IMR-90 (cell line): ENCODE measurements around the gene CD96. TPM values are rescaled to one million over a fixed set of nuclear protein-coding genes. Genes with fewer than 3 reads are reported as not detected.

Experiments
- ATAC-seq: fragments of 200-7000 bp; cut with Tn5 transposase; 2 replicates; pipeline ENCODE4 v1.9.1; 2020; ENCODE audit warnings: low read depth, mild to moderate bottlenecking, moderate library complexity
- BruUV-seq: library from RNA; stranded (reverse); fragments of 400-500 nt; replicated peaks from 2 replicates; lab custom pipeline; 2021; lab: Mats Ljungman, UMichigan
- CTCF ChIA-PET: fragments of 300-600 bp; formaldehyde crosslinking; extraction: SDS; loops from one replicate; lab custom pipeline; 2021; ENCODE audit warnings: antibody characterized with exemption; lab: Yijun Ruan, JAX
- POLR2A ChIA-PET: fragments of 300-600 bp; sonication (Branson Sonifier 250); formaldehyde crosslinking; loops from one replicate; lab custom pipeline; 2022; ENCODE audit warnings: antibody characterized with exemption; ENCODE audit not compliant: unreplicated experiment; lab: Charles Lee
- DNase-seq: peaks from one replicate; pipeline ENCODE4 v3.0.0; 2013
- H2AFZ ChIP-seq: replicated peaks from 2 replicates; pipeline ENCODE3; 2013; ENCODE audit warnings: low read length, mild to moderate bottlenecking; ENCODE audit not compliant: poor library complexity
- H2AK5ac ChIP-seq: 2 replicates; pipeline ENCODE4 v1.6.1; 2013; ENCODE audit warnings: low read depth, low read length, inconsistent platforms
- H2AK9ac ChIP-seq: replicated peaks from 2 replicates; pipeline ENCODE3; 2013; ENCODE audit warnings: mild to moderate bottlenecking, low read depth, low read length, moderate library complexity; ENCODE audit not compliant: poor library complexity
- H2BK120ac ChIP-seq: 2 replicates; pipeline ENCODE4 v1.6.1; 2013; ENCODE audit warnings: low read depth, low read length, inconsistent platforms
- H2BK15ac ChIP-seq: 3 replicates; pipeline ENCODE4 v1.6.1; 2013; ENCODE audit warnings: low read depth, low read length, inconsistent platforms
- H2BK20ac ChIP-seq: 2 replicates; pipeline ENCODE4 v1.6.1; 2013; ENCODE audit warnings: low read depth, mild to moderate bottlenecking, inconsistent platforms, low read length, moderate library complexity
- H2BK5ac ChIP-seq: 2 replicates; pipeline ENCODE4 v1.6.1; 2013; ENCODE audit warnings: mild to moderate bottlenecking, low read depth, low read length, inconsistent platforms; ENCODE audit not compliant: poor library complexity, severe bottlenecking
- H3K14ac ChIP-seq: replicated peaks from 2 replicates; pipeline ENCODE4 v1.6.1; 2013; ENCODE audit warnings: low read depth, low read length, inconsistent platforms
- H3K18ac ChIP-seq: 2 replicates; pipeline ENCODE4 v1.6.1; 2013; ENCODE audit warnings: low read depth, low read length, control low read depth
- H3K23ac ChIP-seq: 2 replicates; pipeline ENCODE4 v1.6.1; 2013; ENCODE audit warnings: low read depth, low read length, inconsistent platforms
- H3K27ac ChIP-seq: 2 replicates; pipeline ENCODE4 v1.5.1; 2013; ENCODE audit warnings: mild to moderate bottlenecking, control low read depth, low read length; ENCODE audit not compliant: insufficient read depth
- H3K27me3 ChIP-seq: 2 replicates; pipeline ENCODE4 v1.6.1; 2013; ENCODE audit warnings: low read length; ENCODE audit not compliant: control insufficient read depth, insufficient read depth
- H3K36me3 ChIP-seq: 2 replicates; pipeline ENCODE4 v1.6.1; 2013; ENCODE audit warnings: low read length, mixed read lengths; ENCODE audit not compliant: control insufficient read depth, insufficient read depth
- H3K4ac ChIP-seq: 2 replicates; pipeline ENCODE4 v1.6.1; 2013; ENCODE audit warnings: low read depth, low read length, inconsistent platforms
- H3K4me1 ChIP-seq: 2 replicates; pipeline ENCODE4 v1.6.1; 2013; ENCODE audit warnings: low read length, mixed read lengths; ENCODE audit not compliant: control insufficient read depth, insufficient read depth
- H3K4me2 ChIP-seq: 2 replicates; pipeline ENCODE4 v1.6.1; 2013; ENCODE audit warnings: low read depth, mild to moderate bottlenecking, control low read depth, low read length, moderate library complexity
- H3K4me3 ChIP-seq: 2 replicates; pipeline ENCODE4 v1.5.1; 2013; ENCODE audit warnings: low read depth, mild to moderate bottlenecking, control low read depth, low read length, moderate library complexity; ENCODE audit not compliant: insufficient read depth
- H3K56ac ChIP-seq: 2 replicates; pipeline ENCODE4 v1.6.1; 2013; ENCODE audit warnings: low read length, inconsistent platforms; ENCODE audit not compliant: insufficient read depth; ENCODE audit errors: extremely low read depth
- H3K79me1 ChIP-seq, 2 experiments: 2 replicates each; pipeline ENCODE4 v1.6.1; 2013; ENCODE audit warnings: low read length in 2 of 2, inconsistent platforms in 1 of 2, low read depth in 1 of 2
- H3K9ac ChIP-seq: 2 replicates; pipeline ENCODE4 v1.6.1; 2013; ENCODE audit warnings: low read depth, low read length, control low read depth
- H3K9me1 ChIP-seq: 2 replicates; pipeline ENCODE4 v1.6.1; 2013; ENCODE audit warnings: low read length, inconsistent platforms; ENCODE audit not compliant: insufficient read depth
- H3K9me3 ChIP-seq: 2 replicates; pipeline ENCODE4 v1.6.1; 2013; ENCODE audit warnings: low read length; ENCODE audit not compliant: control insufficient read depth, insufficient read depth
- H4K20me1 ChIP-seq: 2 replicates; pipeline ENCODE4 v1.6.1; 2013; ENCODE audit warnings: low read length, inconsistent platforms; ENCODE audit not compliant: insufficient read depth
- H4K5ac ChIP-seq: 2 replicates; pipeline ENCODE4 v1.6.1; 2013; ENCODE audit warnings: mild to moderate bottlenecking, low read depth, low read length, control low read depth
- H4K8ac ChIP-seq, 2 experiments: 2 replicates each; pipeline ENCODE4 v1.6.1; 2013; ENCODE audit warnings: low read depth in 2 of 2, low read length in 2 of 2, control low read depth in 1 of 2, inconsistent platforms in 1 of 2
- H4K91ac ChIP-seq: 2 replicates; pipeline ENCODE4 v1.6.1; 2013; ENCODE audit warnings: low read depth, low read length, inconsistent platforms; ENCODE audit not compliant: insufficient read depth
- BHLHE40 ChIP-seq: fragments of 150-350 bp; IDR thresholded peaks from 2 replicates; pipeline ENCODE4 v1.6.1; 2016; ENCODE audit warnings: mild to moderate bottlenecking, low read depth, low read length
- CEBPB ChIP-seq: IDR thresholded peaks from 2 replicates; pipeline ENCODE4 v1.6.1; 2012; ENCODE audit warnings: low read depth, low read length, improper control_type of control experiment
- CHD1 ChIP-seq: IDR thresholded peaks from 2 replicates; pipeline ENCODE4 v1.6.1; 2012; ENCODE audit warnings: low read depth, low read length, improper control_type of control experiment
- FOS ChIP-seq: fragments of 150-350 bp; IDR thresholded peaks from 2 replicates; pipeline ENCODE4 v1.6.1; 2016; ENCODE audit warnings: low read depth, low read length
- MAFK ChIP-seq: IDR thresholded peaks from 2 replicates; pipeline ENCODE4 v1.6.1; 2012; ENCODE audit warnings: low read depth, low read length, improper control_type of control experiment
- MAZ ChIP-seq: IDR thresholded peaks from 2 replicates; pipeline ENCODE4 v1.6.1; 2012; ENCODE audit warnings: low read depth, mild to moderate bottlenecking, low read length, improper control_type of control experiment, moderate library complexity, borderline replicate concordance
- MXI1 ChIP-seq: IDR thresholded peaks from 2 replicates; pipeline ENCODE4 v1.6.1; 2012; ENCODE audit warnings: low read depth, mild to moderate bottlenecking, low read length, moderate library complexity, borderline replicate concordance
- NFE2L2 ChIP-seq: fragments of 150-350 bp; IDR thresholded peaks from 2 replicates; pipeline ENCODE4 v1.6.1; 2016; ENCODE audit warnings: low read depth, mild to moderate bottlenecking, low read length
- POLR2A ChIP-seq: IDR thresholded peaks from 2 replicates; pipeline ENCODE4 v1.6.1; 2012; ENCODE audit warnings: mild to moderate bottlenecking, low read depth, low read length
- RAD21 ChIP-seq: IDR thresholded peaks from 2 replicates; pipeline ENCODE4 v1.6.1; 2012; ENCODE audit warnings: low read length, improper control_type of control experiment
- RCOR1 ChIP-seq: IDR thresholded peaks from 2 replicates; pipeline ENCODE4 v1.6.1; 2012; ENCODE audit warnings: mild to moderate bottlenecking, low read length, improper control_type of control experiment; ENCODE audit not compliant: insufficient replicate concordance
- RFX5 ChIP-seq: IDR thresholded peaks from 2 replicates; pipeline ENCODE4 v1.8.0; 2012; ENCODE audit warnings: low read depth, mild to moderate bottlenecking, low read length, moderate library complexity
- SMC3 ChIP-seq: fragments of 150-350 bp; IDR thresholded peaks from 2 replicates; pipeline ENCODE4 v1.6.1; 2016; ENCODE audit warnings: low read depth, mild to moderate bottlenecking, antibody characterized with exemption, low read length, moderate library complexity
- WGBS, 2 experiments: methylation state at CpG; one replicate each; pipeline versions ENCODE4 v1.1.5 to v1.1.7; 2013; ENCODE audit warnings: missing lambda C conversion rate in 2 of 2; ENCODE audit not compliant: insufficient read length in 1 of 2; ENCODE audit errors: extremely low coverage in 2 of 2; 5-methylcytosine and 5-hydroxymethylcytosine counted together
- dilution Hi-C: fragments of 300-500 bp; cut with HindIII; formaldehyde crosslinking; loops from one replicate; pipeline ENCODE4 v1.14.3; 2018; ENCODE audit warnings: low sequenced_read_pairs; ENCODE audit not compliant: unreplicated experiment
- in situ Hi-C: fragments of 300-500 bp; cut with MboI; formaldehyde crosslinking; loops from 3 replicates; pipeline ENCODE4 v1.14.3; 2019; ENCODE audit warnings: low sequenced_read_pairs, inconsistent platforms, mixed read lengths
- intact Hi-C: fragments of 100-400 bp; cut with micrococcal nuclease; formaldehyde crosslinking; loops from 2 replicates; pipeline ENCODE4 v1.10.0; 2022
- polyA plus RNA-seq, 3 experiments: library from polyadenylated mRNA; depleted of rRNA; stranded (reverse); fragments of >200 nt; gene quantifications; 2 replicates each; pipeline ENCODE4 v1.2.3, GENCODE V29; 2012; ENCODE audit warnings: low replicate concordance in 1 of 3
- total RNA-seq: library from RNA; depleted of rRNA; stranded (reverse); fragments of >200 nt; gene quantifications from 2 replicates; pipeline ENCODE4 v1.2.3, GENCODE V29; 2012
- TF ChIP-seq, protein P1 (sequence below): fragments of 150-350 bp; IDR thresholded peaks from 2 replicates; pipeline ENCODE4 v1.6.1; 2017; ENCODE audit warnings: mild to moderate bottlenecking, antibody characterized with exemption, low read length, low read depth
- TF ChIP-seq, protein P2 (sequence below): conservative IDR thresholded peaks from 2 replicates; pipeline ENCODE4 v1.5.1; 2012; ENCODE audit warnings: mild to moderate bottlenecking, low read depth, low read length, improper control_type of control experiment
- TF ChIP-seq, protein P3 (sequence below): fragments of 150-350 bp; IDR thresholded peaks from 2 replicates; pipeline ENCODE4 v1.6.1; 2016; ENCODE audit warnings: low read depth, mild to moderate bottlenecking, low read length, moderate library complexity, borderline replicate concordance

The CD96 gene
- total and polyA plus RNA-seq, 2 of the 4 experiments (the other 2 are of a cell fraction) = 0.05 to 0.18 TPM

DNA sequence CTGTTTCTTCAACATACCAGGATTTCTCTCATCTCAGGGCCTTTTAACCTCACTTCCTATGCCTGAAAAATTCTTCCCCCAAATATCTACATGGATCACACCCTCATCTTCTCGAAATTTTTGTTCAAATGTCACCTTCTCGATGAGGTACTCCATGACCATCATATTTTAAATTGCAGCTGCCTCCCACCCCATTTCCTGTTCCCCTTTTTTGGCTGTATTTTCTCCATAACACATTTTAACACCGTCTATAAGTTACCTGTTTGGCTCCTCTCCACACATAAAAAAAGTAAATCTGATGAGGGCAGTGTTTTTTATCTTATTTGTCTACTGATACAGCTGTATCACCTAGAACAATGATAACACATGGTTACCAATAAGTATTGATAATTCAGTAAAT lies 73.9 kb downstream of the CD96 start:
- BruUV-seq = no TSS peak

More for the DNA sequence above, 73.9 kb downstream of the CD96 start:
- ATAC-seq (no peak), DNase-seq (no peak)
- Histone ChIP-seq H2BK5ac (no peak overlapping the region), H4K91ac (no peak overlapping the region), H3K4ac (no peak overlapping the region), H3K9me1 (peaks cover 3% of the 10 kb centered on the region; the same call in 1 of the 2 replicates), H2AK9ac (no peak overlapping the region), H3K9me3 (no peaks in the 10 kb centered on the region; the same call in 1 of the 2 replicates), H3K23ac (no peak overlapping the region), H3K27ac (no peak overlapping the region), H2BK15ac (no peak overlapping the region), H4K8ac (no peak overlapping the region), H3K27me3 (no peaks in the 10 kb centered on the region), H3K79me1 (no peaks in the 10 kb centered on the region), H3K14ac (no peak overlapping the region), H4K5ac (no peak overlapping the region), H3K4me2 (no peak overlapping the region), H2BK120ac (no peak overlapping the region), H3K4me3 (no peak overlapping the region), H4K20me1 (no peaks in the 10 kb centered on the region), H3K56ac (no peak overlapping the region), H3K36me3 (no peaks in the 10 kb centered on the region), H2AK5ac (no peak overlapping the region), H3K9ac (no peak overlapping the region), H3K4me1 (no peaks in the 10 kb centered on the region), H2BK20ac (no peak overlapping the region), H3K18ac (no peak overlapping the region), H2AFZ (no peak overlapping the region)
- ChIA-PET POLR2A (no interaction called here), CTCF (interaction anchor here (0.7 to 2.1 kb wide), 7 partner anchors 11 to 53 kb away, joined by 3 to 18 read pairs (median 3); partner anchors contain the start of gene ZBED2)
- WGBS, 2 experiments = 56% methylated on average over 2 of the region's 3 CpGs; no CpG with 5 or more reads in 1 of the 2 experiments
- in situ Hi-C loops (no loop called here), intact Hi-C loops (no loop called here), dilution Hi-C loops (no loop called here)
- no peak for TF ChIP-seq CEBPB
- TF ChIP-seq RCOR1 = no peak
- no peak for TF ChIP-seq SMC3
- TF ChIP-seq POLR2A = no peak
- TF ChIP-seq FOS = no peak
- no peak for TF ChIP-seq BHLHE40
- no peak for TF ChIP-seq CHD1
- no peak for TF ChIP-seq MAZ
- TF ChIP-seq, protein P1, sequence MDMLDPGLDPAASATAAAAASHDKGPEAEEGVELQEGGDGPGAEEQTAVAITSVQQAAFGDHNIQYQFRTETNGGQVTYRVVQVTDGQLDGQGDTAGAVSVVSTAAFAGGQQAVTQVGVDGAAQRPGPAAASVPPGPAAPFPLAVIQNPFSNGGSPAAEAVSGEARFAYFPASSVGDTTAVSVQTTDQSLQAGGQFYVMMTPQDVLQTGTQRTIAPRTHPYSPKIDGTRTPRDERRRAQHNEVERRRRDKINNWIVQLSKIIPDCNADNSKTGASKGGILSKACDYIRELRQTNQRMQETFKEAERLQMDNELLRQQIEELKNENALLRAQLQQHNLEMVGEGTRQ = no peak
- no peak for TF ChIP-seq RFX5
- TF ChIP-seq, protein P2, sequence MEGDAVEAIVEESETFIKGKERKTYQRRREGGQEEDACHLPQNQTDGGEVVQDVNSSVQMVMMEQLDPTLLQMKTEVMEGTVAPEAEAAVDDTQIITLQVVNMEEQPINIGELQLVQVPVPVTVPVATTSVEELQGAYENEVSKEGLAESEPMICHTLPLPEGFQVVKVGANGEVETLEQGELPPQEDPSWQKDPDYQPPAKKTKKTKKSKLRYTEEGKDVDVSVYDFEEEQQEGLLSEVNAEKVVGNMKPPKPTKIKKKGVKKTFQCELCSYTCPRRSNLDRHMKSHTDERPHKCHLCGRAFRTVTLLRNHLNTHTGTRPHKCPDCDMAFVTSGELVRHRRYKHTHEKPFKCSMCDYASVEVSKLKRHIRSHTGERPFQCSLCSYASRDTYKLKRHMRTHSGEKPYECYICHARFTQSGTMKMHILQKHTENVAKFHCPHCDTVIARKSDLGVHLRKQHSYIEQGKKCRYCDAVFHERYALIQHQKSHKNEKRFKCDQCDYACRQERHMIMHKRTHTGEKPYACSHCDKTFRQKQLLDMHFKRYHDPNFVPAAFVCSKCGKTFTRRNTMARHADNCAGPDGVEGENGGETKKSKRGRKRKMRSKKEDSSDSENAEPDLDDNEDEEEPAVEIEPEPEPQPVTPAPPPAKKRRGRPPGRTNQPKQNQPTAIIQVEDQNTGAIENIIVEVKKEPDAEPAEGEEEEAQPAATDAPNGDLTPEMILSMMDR = no peak
- TF ChIP-seq MAFK = no peak
- TF ChIP-seq, protein P3, sequence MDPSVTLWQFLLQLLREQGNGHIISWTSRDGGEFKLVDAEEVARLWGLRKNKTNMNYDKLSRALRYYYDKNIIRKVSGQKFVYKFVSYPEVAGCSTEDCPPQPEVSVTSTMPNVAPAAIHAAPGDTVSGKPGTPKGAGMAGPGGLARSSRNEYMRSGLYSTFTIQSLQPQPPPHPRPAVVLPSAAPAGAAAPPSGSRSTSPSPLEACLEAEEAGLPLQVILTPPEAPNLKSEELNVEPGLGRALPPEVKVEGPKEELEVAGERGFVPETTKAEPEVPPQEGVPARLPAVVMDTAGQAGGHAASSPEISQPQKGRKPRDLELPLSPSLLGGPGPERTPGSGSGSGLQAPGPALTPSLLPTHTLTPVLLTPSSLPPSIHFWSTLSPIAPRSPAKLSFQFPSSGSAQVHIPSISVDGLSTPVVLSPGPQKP = no peak
- TF ChIP-seq MXI1 = no peak
- TF ChIP-seq NFE2L2 = no peak
- no peak for TF ChIP-seq RAD21
